Dermis blood vessel endothelial cell (primary cell): ENCODE measurements around the gene C2orf74. TPM values are rescaled to one million over a fixed set of nuclear protein-coding genes. Genes with fewer than 3 reads are reported as not detected.
"Not testable (repeated sequence)": the region's sequence is repeated elsewhere in the genome, so short reads cannot be mapped to it uniquely, and the experiment has no call there.

Experiments
- DNase-seq: peaks from one replicate; pipeline ENCODE4 v3.0.0; 2010
- total RNA-seq: library from RNA; depleted of rRNA; stranded (reverse); fragments of >200 nt; gene quantifications from 2 replicates; pipeline ENCODE4 v1.2.3, GENCODE V29; 2014

Gene C2orf74
- total RNA-seq = 17.2 and 18.6 TPM in 2 replicates

GRCh38 chr2:61161888-61162287, at the start of gene C2orf74:
C2orf74 (plus strand) TSS chr2:61162188; CDS start chr2:61162515, 327 bp downstream.
- DNase-seq = no peak

GRCh38 chr2:61114147-61114546, 47.8 kb upstream of the C2orf74 start:
- DNase-seq = no peak

- DNase-seq = no peak
Measured at GRCh38 chr2:61116302-61116701, 45.7 kb upstream of the C2orf74 start.

GRCh38 chr2:61117534-61117933, 44.5 kb upstream of the C2orf74 start:
- no peak for DNase-seq

- no peak for DNase-seq
Measured at GRCh38 chr2:61125123-61125710, 36.8 kb upstream of the C2orf74 start.

- DNase-seq = no peak
Measured at GRCh38 chr2:61125798-61126197, 36.2 kb upstream of the C2orf74 start.

GRCh38 chr2:61128122-61128521, 33.9 kb upstream of the C2orf74 start:
- not testable (repeated sequence) for DNase-seq

GRCh38 chr2:61134141-61134540, 27.8 kb upstream of the C2orf74 start:
- no peak for DNase-seq

GRCh38 chr2:61135510-61135909, 26.5 kb upstream of the C2orf74 start:
- peak; percentile 56 for DNase-seq

GRCh38 chr2:61138859-61139258, 23.1 kb upstream of the C2orf74 start:
- DNase-seq = no peak

- no peak for DNase-seq
Measured at GRCh38 chr2:61141151-61141550, 20.8 kb upstream of the C2orf74 start.

- peak; percentile 98 for DNase-seq
Measured at GRCh38 chr2:61144697-61145268, 17.2 kb upstream of the C2orf74 start.

GRCh38 chr2:61145990-61146389, 16.0 kb upstream of the C2orf74 start:
- DNase-seq = no peak

GRCh38 chr2:61148091-61148490, 13.9 kb upstream of the C2orf74 start:
- not testable (repeated sequence) for DNase-seq

- no peak for DNase-seq
Measured at GRCh38 chr2:61149074-61149473, 12.9 kb upstream of the C2orf74 start.

- DNase-seq = peak; percentile 6
Measured at GRCh38 chr2:61151436-61151835, 10.6 kb upstream of the C2orf74 start.

GRCh38 chr2:61157371-61158003, 4.5 kb upstream of the C2orf74 start:
- no peak for DNase-seq

GRCh38 chr2:61158356-61158955, 3.5 kb upstream of the C2orf74 start:
- no peak for DNase-seq

- DNase-seq = no peak
Measured at GRCh38 chr2:61162721-61163120, 733 bp downstream of the C2orf74 start.

- not testable (repeated sequence) for DNase-seq
Measured at GRCh38 chr2:61165082-61165481, 3.1 kb downstream of the C2orf74 start.

- DNase-seq = no peak
Measured at GRCh38 chr2:61165946-61166345, 4.0 kb downstream of the C2orf74 start.

GRCh38 chr2:61167579-61167978, 5.6 kb downstream of the C2orf74 start:
- DNase-seq = no peak

- DNase-seq = no peak
Measured at GRCh38 chr2:61172671-61173070, 10.7 kb downstream of the C2orf74 start.

GRCh38 chr2:61173116-61173515, 11.1 kb downstream of the C2orf74 start:
- no peak for DNase-seq
